ENCODE measurements around the gene FOXD1.
A peak's percentile ranks its signal among the peaks of the same experiment; 100 is the strongest.
"Not testable (repeated sequence)": the region's sequence is repeated elsewhere in the genome, so short reads cannot be mapped to it uniquely, and the experiment has no call there.

The FOXD1 gene

GRCh38 chr5:73468638-73469037, 20.1 kb upstream of the FOXD1 start:
- H3K27ac ChIP-seq (ENCODE audit: insufficient read depth, low read length, poor library complexity, severe bottlenecking); H3K9me3 ChIP-seq (ENCODE audit: control insufficient read depth, low read length); H3K4me1 ChIP-seq (ENCODE audit: control insufficient read depth, insufficient read depth, low read length, poor library complexity, severe bottlenecking); H3K4me3 ChIP-seq (ENCODE audit: insufficient read depth, low read depth, low read length, poor library complexity, severe bottlenecking); DNase-seq; H3K36me3 ChIP-seq (ENCODE audit: control insufficient read depth, insufficient read depth, low read length); H3K27me3 ChIP-seq (replicated peaks; ENCODE audit: control insufficient read depth, insufficient read depth, low read length, poor library complexity, severe bottlenecking): not testable (repeated sequence)

GRCh38 chr5:73464016-73464745, 15.6 kb upstream of the FOXD1 start:
- H3K4me1 ChIP-seq (ENCODE audit: control insufficient read depth, insufficient read depth, low read length, poor library complexity, severe bottlenecking): no peaks in the 10 kb centered on the region
- H3K9me3 ChIP-seq (ENCODE audit: control insufficient read depth, low read length): no peaks in the 10 kb centered on the region
- no peaks in the 10 kb centered on the region for H3K27me3 ChIP-seq (replicated peaks; ENCODE audit: control insufficient read depth, insufficient read depth, low read length, poor library complexity, severe bottlenecking)
- H3K27ac ChIP-seq (ENCODE audit: insufficient read depth, low read length, poor library complexity, severe bottlenecking): no peak overlapping the region
- DNase-seq: no peak
- H3K4me3 ChIP-seq (ENCODE audit: insufficient read depth, low read depth, low read length, poor library complexity, severe bottlenecking): no peak overlapping the region
- no peaks in the 10 kb centered on the region for H3K36me3 ChIP-seq (ENCODE audit: control insufficient read depth, insufficient read depth, low read length)

GRCh38 chr5:73460133-73460532, 11.6 kb upstream of the FOXD1 start:
- Histone ChIP-seq H3K27ac (ENCODE audit: insufficient read depth, low read length, poor library complexity, severe bottlenecking) (no peak overlapping the region), H3K36me3 (ENCODE audit: control insufficient read depth, insufficient read depth, low read length) (no peaks in the 10 kb centered on the region), H3K4me3 (ENCODE audit: insufficient read depth, low read depth, low read length, poor library complexity, severe bottlenecking) (no peak overlapping the region), H3K9me3 (ENCODE audit: control insufficient read depth, low read length) (no peaks in the 10 kb centered on the region), H3K27me3 (replicated peaks; ENCODE audit: control insufficient read depth, insufficient read depth, low read length, poor library complexity, severe bottlenecking) (peaks cover 8% of the 10 kb centered on the region), H3K4me1 (ENCODE audit: control insufficient read depth, insufficient read depth, low read length, poor library complexity, severe bottlenecking) (no peaks in the 10 kb centered on the region)
- DNase-seq: no peak

GRCh38 chr5:73459366-73459765, 10.8 kb upstream of the FOXD1 start:
- no peak overlapping the region for H3K27ac ChIP-seq (ENCODE audit: insufficient read depth, low read length, poor library complexity, severe bottlenecking)

GRCh38 chr5:73456462-73456861, 7.9 kb upstream of the FOXD1 start:
- H3K4me1 ChIP-seq (ENCODE audit: control insufficient read depth, insufficient read depth, low read length, poor library complexity, severe bottlenecking); H3K9me3 ChIP-seq (ENCODE audit: control insufficient read depth, low read length); H3K36me3 ChIP-seq (ENCODE audit: control insufficient read depth, insufficient read depth, low read length); H3K4me3 ChIP-seq (ENCODE audit: insufficient read depth, low read depth, low read length, poor library complexity, severe bottlenecking); H3K27ac ChIP-seq (ENCODE audit: insufficient read depth, low read length, poor library complexity, severe bottlenecking); DNase-seq: not testable (repeated sequence)
- H3K27me3 ChIP-seq (replicated peaks; ENCODE audit: control insufficient read depth, insufficient read depth, low read length, poor library complexity, severe bottlenecking): peaks cover 28% of the 10 kb centered on the region

More at GRCh38 chr5:73459366-73459765, 10.8 kb upstream of the FOXD1 start:
- Histone ChIP-seq H3K4me3 (ENCODE audit: insufficient read depth, low read depth, low read length, poor library complexity, severe bottlenecking) (no peak overlapping the region), H3K4me1 (ENCODE audit: control insufficient read depth, insufficient read depth, low read length, poor library complexity, severe bottlenecking) (no peaks in the 10 kb centered on the region), H3K27me3 (replicated peaks; ENCODE audit: control insufficient read depth, insufficient read depth, low read length, poor library complexity, severe bottlenecking) (peaks cover 8% of the 10 kb centered on the region), H3K36me3 (ENCODE audit: control insufficient read depth, insufficient read depth, low read length) (no peaks in the 10 kb centered on the region), H3K9me3 (ENCODE audit: control insufficient read depth, low read length) (no peaks in the 10 kb centered on the region)
- no peak for DNase-seq

- peaks cover 47% of the 10 kb centered on the region for H3K27me3 ChIP-seq (replicated peaks; ENCODE audit: control insufficient read depth, insufficient read depth, low read length, poor library complexity, severe bottlenecking)
- H3K27ac ChIP-seq (ENCODE audit: insufficient read depth, low read length, poor library complexity, severe bottlenecking): no peak overlapping the region
- no peaks in the 10 kb centered on the region for H3K36me3 ChIP-seq (ENCODE audit: control insufficient read depth, insufficient read depth, low read length)
- no peaks in the 10 kb centered on the region for H3K9me3 ChIP-seq (ENCODE audit: control insufficient read depth, low read length)
- H3K4me3 ChIP-seq (ENCODE audit: insufficient read depth, low read depth, low read length, poor library complexity, severe bottlenecking): no peak overlapping the region
- DNase-seq: peak in 2 of 3 donors; percentile 8 to 32
- peaks cover 9% of the 10 kb centered on the region for H3K4me1 ChIP-seq (ENCODE audit: control insufficient read depth, insufficient read depth, low read length, poor library complexity, severe bottlenecking)
These were observed 5.9 kb upstream of the FOXD1 start for GRCh38 chr5:73454379-73455036.

GRCh38 chr5:73452215-73452614, 3.6 kb upstream of the FOXD1 start:
- Histone ChIP-seq H3K36me3 (ENCODE audit: control insufficient read depth, insufficient read depth, low read length) (no peaks in the 10 kb centered on the region), H3K4me3 (ENCODE audit: insufficient read depth, low read depth, low read length, poor library complexity, severe bottlenecking) (no peak overlapping the region), H3K9me3 (ENCODE audit: control insufficient read depth, low read length) (no peaks in the 10 kb centered on the region), H3K4me1 (ENCODE audit: control insufficient read depth, insufficient read depth, low read length, poor library complexity, severe bottlenecking) (peaks cover 16% of the 10 kb centered on the region), H3K27ac (ENCODE audit: insufficient read depth, low read length, poor library complexity, severe bottlenecking) (no peak overlapping the region), H3K27me3 (replicated peaks; ENCODE audit: control insufficient read depth, insufficient read depth, low read length, poor library complexity, severe bottlenecking) (peaks cover 50% of the 10 kb centered on the region)
- DNase-seq: no peak

- Histone ChIP-seq H3K4me3 (ENCODE audit: insufficient read depth, low read depth, low read length, poor library complexity, severe bottlenecking) (no peak overlapping the region), H3K9me3 (ENCODE audit: control insufficient read depth, low read length) (no peaks in the 10 kb centered on the region), H3K27ac (ENCODE audit: insufficient read depth, low read length, poor library complexity, severe bottlenecking) (no peak overlapping the region), H3K36me3 (ENCODE audit: control insufficient read depth, insufficient read depth, low read length) (no peaks in the 10 kb centered on the region), H3K27me3 (replicated peaks; ENCODE audit: control insufficient read depth, insufficient read depth, low read length, poor library complexity, severe bottlenecking) (peaks cover 54% of the 10 kb centered on the region), H3K4me1 (ENCODE audit: control insufficient read depth, insufficient read depth, low read length, poor library complexity, severe bottlenecking) (peaks cover 19% of the 10 kb centered on the region)
- peak; percentile 40 to 56 (median 47) for DNase-seq
These were observed 2.9 kb upstream of the FOXD1 start for GRCh38 chr5:73451224-73452130.

- Histone ChIP-seq H3K4me3 (ENCODE audit: insufficient read depth, low read depth, low read length, poor library complexity, severe bottlenecking) (no peak overlapping the region), H3K27ac (ENCODE audit: insufficient read depth, low read length, poor library complexity, severe bottlenecking) (no peak overlapping the region), H3K36me3 (ENCODE audit: control insufficient read depth, insufficient read depth, low read length) (no peaks in the 10 kb centered on the region), H3K4me1 (ENCODE audit: control insufficient read depth, insufficient read depth, low read length, poor library complexity, severe bottlenecking) (peaks cover 20% of the 10 kb centered on the region), H3K9me3 (ENCODE audit: control insufficient read depth, low read length) (no peaks in the 10 kb centered on the region), H3K27me3 (replicated peaks; ENCODE audit: control insufficient read depth, insufficient read depth, low read length, poor library complexity, severe bottlenecking) (peaks cover 61% of the 10 kb centered on the region)
- DNase-seq: no peak
These were observed 2.2 kb upstream of the FOXD1 start for GRCh38 chr5:73450672-73451223.
